ENCODE data around the gene JCAD.

- no peak for TF ChIP-seq CTCF (IDR thresholded peaks at IDR 0.05)
- no peak for TF ChIP-seq POLR2A (IDR thresholded peaks at IDR 0.05)
- TF ChIP-seq POLR2AphosphoS5 (IDR thresholded peaks at IDR 0.05) = no peak
Measured at GRCh38 chr10:30013757-30014156, 45.6 kb downstream of the JCAD start.

Measured in prostate gland (tissue), 2 donors.